Measurements from ENCODE around the gene PSEN2.
A peak's percentile ranks its signal among the peaks of the same experiment; 100 is the strongest.

Gene PSEN2

GRCh38 chr1:226882631-226883409 lies 12.4 kb downstream of the PSEN2 start:
- no peak for TF ChIP-seq CTCF (IDR thresholded peaks at IDR 0.05; ENCODE audit: low read depth, low read length)
- H3K4me3 ChIP-seq (ENCODE audit: low read depth, low read length): 0 out of 2 replicates have a peak overlapping the region, but pooled peaks have one; percentile 27

DNA sequence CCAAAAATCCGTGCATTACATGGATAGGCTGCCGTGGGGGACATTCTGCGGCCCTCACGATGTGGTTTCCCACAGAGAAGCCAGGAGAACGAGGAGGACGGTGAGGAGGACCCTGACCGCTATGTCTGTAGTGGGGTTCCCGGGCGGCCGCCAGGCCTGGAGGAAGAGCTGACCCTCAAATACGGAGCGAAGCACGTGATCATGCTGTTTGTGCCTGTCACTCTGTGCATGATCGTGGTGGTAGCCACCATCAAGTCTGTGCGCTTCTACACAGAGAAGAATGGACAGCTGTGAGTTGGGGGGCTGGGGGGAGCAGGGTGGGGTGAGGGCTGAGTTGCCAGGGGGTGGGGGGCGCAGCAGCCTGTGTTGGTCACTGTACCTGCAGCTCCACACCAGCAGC lies 13.2 kb downstream of the PSEN2 start:
- no peak overlapping the region for H3K4me3 ChIP-seq (ENCODE audit: low read depth, low read length)
- no peak for TF ChIP-seq CTCF (IDR thresholded peaks at IDR 0.05; ENCODE audit: low read depth, low read length)

- H3K4me3 ChIP-seq (ENCODE audit: low read depth, low read length): no peak overlapping the region
- TF ChIP-seq CTCF (IDR thresholded peaks at IDR 0.05; ENCODE audit: low read depth, low read length): no peak
These were observed 13.8 kb downstream of the PSEN2 start for GRCh38 chr1:226884116-226884625.

GRCh38 chr1:226884966-226885820 lies 14.8 kb downstream of the PSEN2 start:
- no peak for TF ChIP-seq CTCF (IDR thresholded peaks at IDR 0.05; ENCODE audit: low read depth, low read length)
- H3K4me3 ChIP-seq (ENCODE audit: low read depth, low read length): no peak overlapping the region

GRCh38 chr1:226886122-226886901 lies 15.9 kb downstream of the PSEN2 start:
- TF ChIP-seq CTCF (IDR thresholded peaks at IDR 0.05; ENCODE audit: low read depth, low read length): no peak
- H3K4me3 ChIP-seq (ENCODE audit: low read depth, low read length): no peak overlapping the region

DNA sequence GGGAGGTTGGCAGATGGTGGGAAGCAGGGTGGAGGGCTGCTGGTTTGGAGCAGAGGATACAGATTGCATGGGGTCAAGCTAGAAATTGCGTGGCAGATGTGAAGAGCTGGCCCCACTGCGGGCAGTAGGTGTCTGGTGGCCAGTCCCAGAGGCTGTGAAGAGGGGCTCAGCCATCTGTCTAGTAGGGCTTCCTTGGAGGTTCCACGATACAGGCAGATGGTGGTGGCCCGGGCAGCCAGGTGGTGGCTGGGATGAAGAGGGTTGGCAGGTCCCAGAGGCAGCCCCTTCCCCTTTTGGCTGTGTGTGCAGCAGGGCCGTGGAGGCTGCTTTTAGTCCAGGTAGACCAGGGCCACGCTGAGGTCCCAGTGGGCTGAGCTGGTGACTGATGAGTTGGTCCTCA lies 16.6 kb downstream of the PSEN2 start:
- no peak overlapping the region for H3K4me3 ChIP-seq (ENCODE audit: low read depth, low read length)

More for the DNA sequence above, 16.6 kb downstream of the PSEN2 start:
- no peak for TF ChIP-seq CTCF (IDR thresholded peaks at IDR 0.05; ENCODE audit: low read depth, low read length)

Data from WI38 (cell line).